Glomerular visceral epithelial cell (primary cell): ENCODE data around the gene ULK2.

Source experiments
- DNase-seq: peaks from one replicate; pipeline ENCODE4 v3.0.0-alpha.2; 2016; ENCODE audit errors: extremely low spot score

The ULK2 gene

GRCh38 chr17:19747159-19747719 is 120.5 kb downstream of the ULK2 start:
- no peak for DNase-seq

DNA sequence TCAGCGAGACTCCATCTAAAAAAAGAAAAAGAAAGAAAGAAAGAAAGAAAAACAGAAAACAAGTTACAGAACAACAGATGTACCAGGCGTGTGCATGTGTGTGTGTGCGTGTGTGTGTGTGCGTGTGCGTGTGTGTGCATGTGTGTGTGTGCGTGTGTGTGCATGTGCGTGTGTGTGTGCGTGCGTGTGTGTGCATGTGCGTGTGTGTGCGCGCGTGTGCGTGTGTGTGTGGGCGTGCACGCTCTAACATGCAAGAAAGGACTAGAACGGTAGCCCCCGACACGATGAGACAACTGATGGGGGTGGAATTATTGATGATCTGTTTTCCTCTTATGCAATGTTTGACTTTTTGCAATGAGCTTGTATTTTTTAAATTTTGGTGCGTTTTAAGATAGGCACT is 121.2 kb downstream of the ULK2 start:
- no peak for DNase-seq

DNA sequence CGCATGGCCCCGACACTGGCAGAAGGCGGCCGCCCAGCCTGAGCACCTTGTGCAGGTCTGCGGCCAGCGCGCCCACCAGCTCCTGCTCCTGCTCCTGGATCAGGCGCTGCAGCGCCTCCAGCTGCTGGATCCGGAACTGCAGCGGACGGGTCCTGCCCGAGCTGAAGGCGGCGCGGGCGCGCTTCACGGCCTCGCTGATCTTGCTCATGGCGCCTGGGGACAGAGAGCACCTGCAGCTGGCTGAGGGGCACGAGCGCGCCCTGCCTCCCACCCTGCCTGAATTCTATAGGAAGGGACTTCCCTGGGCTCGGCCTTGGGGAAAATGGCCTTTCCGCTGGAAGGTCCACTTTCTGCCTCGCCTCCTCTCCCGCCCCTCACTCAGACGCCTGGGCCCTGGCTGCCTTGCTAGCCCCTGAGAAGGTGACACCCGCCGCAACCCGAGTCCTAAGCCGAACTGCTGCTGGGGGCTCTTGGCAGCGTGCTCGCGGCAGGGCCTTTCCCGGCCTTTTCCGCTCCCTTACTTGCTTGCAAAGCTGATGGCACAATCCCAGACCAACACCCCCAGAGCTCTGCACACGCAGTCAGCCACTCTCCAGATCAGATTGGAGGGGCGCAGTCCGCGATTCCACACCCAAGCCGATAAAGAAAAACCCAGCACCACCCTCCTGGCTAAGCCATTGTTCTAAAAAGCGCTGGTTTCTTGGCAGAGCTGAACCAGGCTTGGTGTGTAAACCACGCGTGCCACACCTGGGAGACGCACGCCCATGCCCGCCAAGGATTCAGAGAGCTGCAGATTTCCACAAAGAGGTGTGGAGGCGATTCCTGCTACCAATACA is 122.6 kb downstream of the ULK2 start:
- DNase-seq, result peak; percentile 68

GRCh38 chr17:19744492-19744891 is 123.2 kb downstream of the ULK2 start:
- no peak for DNase-seq

DNA sequence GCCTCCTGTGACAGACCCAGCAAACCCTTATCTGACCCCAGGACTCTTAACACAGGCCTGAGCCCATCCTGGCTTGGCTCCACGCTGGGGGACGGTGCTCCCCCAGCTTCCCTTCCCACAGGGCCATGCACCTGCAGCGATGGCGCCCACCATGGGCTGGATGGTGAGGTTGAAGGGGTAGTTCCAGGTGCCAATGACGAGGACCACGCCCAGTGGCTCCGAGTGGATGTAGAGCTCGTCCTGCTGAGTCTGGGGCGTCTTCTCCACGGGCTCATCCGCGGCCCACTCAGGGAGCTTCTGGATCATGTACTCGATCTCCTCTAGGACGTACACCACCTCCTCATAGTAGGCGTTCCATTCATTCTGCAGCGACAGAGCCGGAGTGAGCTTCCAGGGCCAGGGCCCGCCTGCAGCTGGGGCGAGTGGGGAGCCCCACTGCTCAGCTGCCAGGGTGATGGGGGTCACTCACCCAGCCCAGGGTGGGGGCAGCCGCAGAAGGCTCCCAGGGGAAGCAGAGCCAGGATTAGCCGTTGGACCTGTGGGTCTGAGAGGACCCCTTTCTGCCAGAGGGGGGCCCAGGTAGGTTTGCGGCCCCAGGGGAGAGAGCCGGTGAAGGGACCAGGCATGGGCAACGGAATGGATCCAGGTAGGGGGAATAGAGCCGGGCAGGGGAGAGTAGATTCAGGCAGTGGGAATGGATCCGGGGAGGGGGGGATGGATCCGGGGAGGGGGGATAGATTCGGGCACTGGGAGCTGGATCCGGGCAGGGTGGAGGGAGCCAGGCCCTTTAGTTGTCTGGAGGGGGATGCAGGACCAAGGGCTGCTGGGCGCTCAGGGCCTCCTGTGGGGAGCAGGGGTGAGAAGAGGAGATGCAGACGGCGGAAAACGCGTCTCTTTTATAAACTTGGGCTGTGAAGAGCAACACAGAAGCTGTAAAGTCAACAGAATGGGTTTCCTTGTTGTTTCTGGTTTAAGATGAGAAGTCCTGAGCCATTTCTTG is 124.3 kb downstream of the ULK2 start:
- DNase-seq, result no peak

GRCh38 chr17:19742495-19742894 is 125.2 kb downstream of the ULK2 start:
- DNase-seq, result no peak

- DNase-seq, result no peak
These were observed 125.8 kb downstream of the ULK2 start for GRCh38 chr17:19741832-19742457.

DNA sequence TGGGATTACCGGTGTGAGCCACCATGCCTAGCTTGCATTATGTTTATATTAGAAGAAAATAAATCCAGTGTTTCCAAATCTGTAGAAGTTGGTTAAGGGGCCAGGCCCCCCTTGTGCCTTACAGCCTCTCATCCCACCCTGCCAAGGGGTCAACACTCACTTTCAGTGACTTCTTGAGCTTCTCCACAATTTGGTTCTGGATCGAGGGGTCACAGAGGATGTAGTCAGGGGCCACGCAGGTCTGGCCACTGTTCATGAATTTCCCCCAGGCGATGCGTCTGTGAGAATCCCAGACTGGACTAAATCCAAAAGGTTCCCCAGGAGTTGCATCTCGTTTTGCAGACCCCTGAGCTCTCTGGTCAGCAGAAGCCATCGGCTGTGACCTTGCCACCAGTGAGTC is 126.8 kb downstream of the ULK2 start:
- no peak for DNase-seq

GRCh38 chr17:19739241-19740201 is 128.2 kb downstream of the ULK2 start:
- DNase-seq, result no peak

- DNase-seq, result no peak
These were observed 129.0 kb downstream of the ULK2 start for GRCh38 chr17:19738757-19739156.

DNA sequence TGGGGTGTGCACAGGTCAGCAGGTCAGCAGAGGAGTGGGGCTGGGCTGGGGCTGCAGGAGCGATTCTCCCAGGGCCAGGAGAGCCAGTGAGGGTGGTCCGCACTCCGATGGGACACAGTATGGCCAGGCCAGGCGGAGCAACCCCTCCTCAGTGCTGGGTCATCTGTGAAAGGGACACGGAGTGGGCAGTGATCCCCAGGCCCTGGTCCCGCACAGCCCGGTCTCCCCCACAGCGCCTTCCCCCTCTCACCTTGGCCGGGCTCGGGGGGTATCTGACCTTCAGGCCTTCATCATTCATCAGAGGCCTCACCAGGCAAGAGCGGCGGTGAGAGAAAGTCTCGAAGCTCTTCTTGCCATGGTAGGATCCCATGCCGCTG is 129.7 kb downstream of the ULK2 start:
- DNase-seq, result no peak

DNA sequence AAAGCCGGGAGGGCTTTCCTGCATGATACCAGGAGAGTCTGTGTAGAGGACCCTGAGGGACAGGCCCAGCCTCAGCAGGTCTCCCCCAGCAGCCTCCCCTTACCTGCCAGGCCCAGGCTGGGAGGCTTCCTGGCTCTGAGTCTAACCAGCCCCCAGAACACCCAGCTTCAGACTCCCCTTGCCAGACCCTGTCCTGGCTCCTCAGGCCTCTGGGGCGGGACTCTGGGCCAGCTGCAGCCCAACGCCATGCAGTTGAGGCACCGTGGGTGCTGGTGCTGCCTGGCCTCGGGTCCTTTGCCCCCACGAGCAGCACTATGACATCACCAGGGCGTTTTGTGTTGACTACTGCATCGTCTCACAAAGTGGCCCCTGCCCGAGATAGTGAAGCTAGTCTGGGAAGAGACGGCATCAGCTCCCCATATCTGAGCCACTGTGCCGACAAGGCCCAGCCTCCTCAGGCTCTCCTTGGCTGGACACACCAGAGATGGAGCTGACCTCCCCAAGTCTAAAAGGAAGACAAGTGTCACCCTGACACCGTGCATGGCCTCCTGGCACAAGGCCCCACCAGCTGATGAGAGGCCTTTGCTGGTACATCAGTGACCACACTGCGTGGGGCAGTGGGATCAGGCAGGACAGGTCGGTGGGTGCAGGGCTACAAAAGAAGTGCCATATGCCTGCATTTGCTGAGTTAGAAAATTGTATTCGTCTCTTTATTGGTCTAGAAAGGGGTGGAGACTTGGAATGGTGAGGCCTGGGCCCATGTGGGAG is 130.2 kb downstream of the ULK2 start:
- no peak for DNase-seq

DNA sequence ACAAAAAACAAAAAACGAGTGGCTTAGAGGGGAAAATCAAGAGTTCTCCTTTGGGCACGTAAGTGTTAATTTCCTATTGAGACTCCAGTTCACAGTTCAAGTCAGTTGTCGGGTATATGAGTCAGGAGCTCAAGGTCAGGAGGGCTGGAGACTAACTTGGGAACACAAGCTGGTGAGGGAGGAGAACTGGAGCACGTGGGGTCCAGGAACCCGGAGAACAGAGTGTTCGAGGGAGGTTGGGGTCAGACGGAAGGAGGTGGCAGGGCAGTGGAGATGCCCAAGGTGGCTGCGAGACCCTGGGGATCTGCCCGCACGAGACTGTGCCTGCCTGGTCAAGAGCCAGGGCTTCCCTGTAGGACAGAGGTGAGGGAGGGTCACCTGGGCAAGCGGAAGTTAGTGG is 131.7 kb downstream of the ULK2 start:
- no peak for DNase-seq

- no peak for DNase-seq
These were observed 133.7 kb downstream of the ULK2 start for GRCh38 chr17:19733953-19734526.

- no peak for DNase-seq
These were observed 136.1 kb downstream of the ULK2 start for GRCh38 chr17:19731626-19732025.

- DNase-seq, result no peak
These were observed 136.9 kb downstream of the ULK2 start for GRCh38 chr17:19730843-19731242.

- no peak for DNase-seq
These were observed 137.8 kb downstream of the ULK2 start for GRCh38 chr17:19729900-19730299.

GRCh38 chr17:19728084-19728495 is 139.6 kb downstream of the ULK2 start:
- DNase-seq, result peak; percentile 70

DNA sequence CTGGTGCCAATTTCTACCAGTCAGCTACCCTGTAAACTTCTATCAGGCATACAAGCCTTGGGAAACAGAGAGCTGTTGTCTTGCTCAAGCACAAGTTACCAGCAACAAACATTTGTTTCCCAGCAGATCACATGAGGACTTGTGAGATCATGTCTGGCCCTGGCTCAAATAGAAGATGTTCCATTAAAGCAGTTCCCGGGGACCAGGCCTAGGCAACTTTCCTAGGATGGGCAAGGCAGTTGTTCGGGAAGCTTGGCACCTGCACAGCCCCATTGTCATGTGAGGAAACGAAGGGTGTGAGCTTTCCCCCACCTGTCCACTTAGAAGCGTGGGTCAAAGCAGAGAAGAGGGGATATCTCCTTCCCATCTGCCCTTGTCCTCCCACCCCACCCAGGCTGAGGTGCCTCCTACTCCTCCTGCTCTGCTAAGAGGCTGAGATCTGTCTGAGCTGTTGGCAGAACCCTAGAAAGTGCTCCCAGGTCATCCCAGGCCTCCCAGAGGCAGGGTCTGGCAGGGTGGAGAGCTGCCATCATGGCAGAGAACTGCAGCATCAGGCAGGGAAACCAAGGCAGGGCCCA is 140.1 kb downstream of the ULK2 start:
- DNase-seq, result no peak
